Osteoblast (primary cell): ENCODE data around the gene TAP1. TPM values are rescaled to one million over a fixed set of nuclear protein-coding genes. Genes with fewer than 3 reads are reported as not detected.
A peak's percentile ranks its signal among the peaks of the same experiment; 100 is the strongest.

Source experiments
- DNase-seq: peaks from one replicate; pipeline ENCODE4 v3.0.0; 2011; ENCODE audit warnings: low spot score, mixed read lengths; ENCODE audit not compliant: insufficient read length; ENCODE audit errors: missing footprints
- H2AFZ ChIP-seq: 2 replicates; pipeline ENCODE4 v1.6.0; 2011; ENCODE audit warnings: mild to moderate bottlenecking, low read length
- H3K27ac ChIP-seq: 2 replicates; pipeline ENCODE4 v1.5.1; 2011; ENCODE audit warnings: mild to moderate bottlenecking, low read depth, low read length, moderate library complexity
- H3K27me3 ChIP-seq: 2 replicates; pipeline ENCODE4 v1.6.0; 2012; ENCODE audit warnings: mild to moderate bottlenecking, control low read depth, inconsistent platforms, low read length, moderate library complexity; ENCODE audit not compliant: insufficient read depth
- H3K36me3 ChIP-seq: 2 replicates; pipeline ENCODE4 v1.5.1; 2011; ENCODE audit warnings: mild to moderate bottlenecking, low read length, control low read depth, moderate library complexity; ENCODE audit not compliant: insufficient read depth
- H3K4me1 ChIP-seq: 2 replicates; pipeline ENCODE4 v1.5.1; 2011; ENCODE audit warnings: mild to moderate bottlenecking, low read length, control low read depth, moderate library complexity; ENCODE audit not compliant: insufficient read depth
- H3K4me2 ChIP-seq: 2 replicates; pipeline ENCODE4 v1.6.0; 2011; ENCODE audit warnings: mild to moderate bottlenecking, low read length; ENCODE audit not compliant: insufficient read depth
- H3K4me3 ChIP-seq: fragments of 200-600 bp; sonication (generic); 3 replicates; pipeline ENCODE4 v1.5.1; 2012; ENCODE audit warnings: mild to moderate bottlenecking, low read length, inconsistent platforms; ENCODE audit not compliant: insufficient read depth
- H3K79me2 ChIP-seq: 2 replicates; pipeline ENCODE4 v1.6.0; 2012; ENCODE audit warnings: mild to moderate bottlenecking, low read length, control low read depth, inconsistent platforms; ENCODE audit not compliant: insufficient read depth
- H3K9me3 ChIP-seq: 2 replicates; pipeline ENCODE4 v1.5.1; 2011; ENCODE audit warnings: low read depth, low read length, control low read depth
- H4K20me1 ChIP-seq: 2 replicates; pipeline ENCODE4 v1.6.0; 2012; ENCODE audit warnings: mild to moderate bottlenecking, low read length, control low read depth; ENCODE audit not compliant: insufficient read depth
- CTCF ChIP-seq: IDR thresholded peaks from 2 replicates; pipeline ENCODE4 v1.5.1; 2011; ENCODE audit warnings: mild to moderate bottlenecking, low read depth, low read length, moderate library complexity; ENCODE audit errors: extremely low read depth
- total RNA-seq: library from RNA; depleted of rRNA; stranded (reverse); fragments of >200 nt; gene quantifications from 2 replicates; pipeline ENCODE4 v1.2.3, GENCODE V29; 2012

The TAP1 gene
- total RNA-seq, 1 donor: 42.3 TPM

- Histone ChIP-seq H3K9me3 (no peaks in the 10 kb centered on the region), H3K4me1 (peaks cover 9% of the 10 kb centered on the region), H2AFZ (no peak overlapping the region), H3K4me3 (no peak overlapping the region), H3K79me2 (peaks cover 5% of the 10 kb centered on the region), H4K20me1 (no peaks in the 10 kb centered on the region), H3K36me3 (peaks cover 22% of the 10 kb centered on the region), H3K27me3 (no peaks in the 10 kb centered on the region), H3K4me2 (no peak overlapping the region), H3K27ac (no peak overlapping the region)
- peak; percentile 53 for DNase-seq
- TF ChIP-seq CTCF: no peak
Measured at GRCh38 chr6:32835167-32835893, 18.2 kb downstream of the TAP1 start.

GRCh38 chr6:32833664-32834063 lies 19.8 kb downstream of the TAP1 start:
- Histone ChIP-seq H3K4me3 (no peak overlapping the region), H3K27me3 (no peaks in the 10 kb centered on the region), H3K4me2 (no peak overlapping the region), H3K27ac (no peak overlapping the region), H3K36me3 (peaks cover 29% of the 10 kb centered on the region), H3K79me2 (peaks cover 5% of the 10 kb centered on the region), H3K9me3 (no peaks in the 10 kb centered on the region), H2AFZ (no peak overlapping the region), H4K20me1 (no peaks in the 10 kb centered on the region), H3K4me1 (peaks cover 9% of the 10 kb centered on the region)
- no peak for DNase-seq
- no peak for TF ChIP-seq CTCF

GRCh38 chr6:32832535-32832934 lies 21.0 kb downstream of the TAP1 start:
- peaks cover 4% of the 10 kb centered on the region for H3K4me1 ChIP-seq
- peaks cover under 1% of the 10 kb centered on the region for H3K79me2 ChIP-seq
- no peaks in the 10 kb centered on the region for H4K20me1 ChIP-seq
- no peak for DNase-seq
- H2AFZ ChIP-seq: no peak overlapping the region
- no peaks in the 10 kb centered on the region for H3K27me3 ChIP-seq
- no peak for TF ChIP-seq CTCF
- no peaks in the 10 kb centered on the region for H3K9me3 ChIP-seq
- no peak overlapping the region for H3K4me2 ChIP-seq
- peaks cover 29% of the 10 kb centered on the region for H3K36me3 ChIP-seq
- H3K27ac ChIP-seq: no peak overlapping the region
- H3K4me3 ChIP-seq: no peak overlapping the region

GRCh38 chr6:32830936-32831335 lies 22.6 kb downstream of the TAP1 start:
- Histone ChIP-seq H4K20me1 (no peaks in the 10 kb centered on the region), H3K27me3 (no peaks in the 10 kb centered on the region), H3K4me2 (no peak overlapping the region), H3K27ac (no peak overlapping the region), H3K9me3 (no peaks in the 10 kb centered on the region), H2AFZ (no peak overlapping the region), H3K4me3 (no peak overlapping the region), H3K79me2 (no peaks in the 10 kb centered on the region), H3K36me3 (peaks cover 29% of the 10 kb centered on the region), H3K4me1 (peaks cover 4% of the 10 kb centered on the region)
- peak; percentile 6 for DNase-seq
- TF ChIP-seq CTCF: no peak
